Activated T-helper 9 cell treated with anti-CD3 and anti-CD28 coated beads, Interleukin-2, amount 50 U/mL, for 16 hours (primary cell): ENCODE data around the gene LAMB4.

ENCODE experiments used
- DNase-seq: peaks from one replicate; pipeline ENCODE4 v3.0.0-alpha.2; 2020; ENCODE audit warnings: low read depth

Gene LAMB4

GRCh38 chr7:108109221-108109908, 20.8 kb downstream of the LAMB4 start:
- DNase-seq: no peak

GRCh38 chr7:108108131-108108530, 22.0 kb downstream of the LAMB4 start:
- DNase-seq: no peak

- DNase-seq: no peak
Measured at GRCh38 chr7:108104324-108104723, 25.8 kb downstream of the LAMB4 start.

DNA sequence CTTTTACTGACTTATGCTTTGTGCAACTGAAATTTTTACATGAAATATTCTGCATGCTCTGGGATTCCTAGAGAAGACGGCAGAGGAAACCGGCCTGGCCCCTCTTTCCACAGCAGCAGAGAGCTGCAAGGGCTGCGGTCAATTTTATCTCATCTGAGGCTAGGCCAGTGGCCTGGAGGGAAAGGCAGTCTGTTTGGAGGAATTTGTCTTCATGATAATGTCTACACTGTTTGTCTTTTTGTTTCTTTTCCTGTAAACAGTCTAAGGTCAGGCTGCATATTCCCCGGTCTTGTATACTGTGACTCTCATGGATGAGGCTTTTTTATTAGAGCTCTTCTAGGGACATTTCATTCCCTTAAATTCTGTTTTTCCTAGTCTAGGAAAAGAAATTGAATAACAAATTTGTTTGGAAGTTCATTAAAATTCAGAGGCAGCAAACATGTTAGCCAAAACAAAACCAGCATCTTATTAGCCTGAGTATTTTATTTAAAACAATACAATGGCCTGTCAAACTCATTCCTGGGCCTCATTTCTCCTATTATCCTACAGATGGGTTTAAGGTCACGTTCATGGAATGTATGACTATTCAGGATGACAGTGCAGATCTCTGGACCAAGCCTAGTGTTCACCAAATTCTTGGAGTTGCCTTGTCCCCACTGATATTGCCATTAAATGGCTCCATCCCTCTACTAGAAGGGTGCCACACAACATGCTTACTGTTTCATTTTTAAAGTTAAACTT, 26.4 kb downstream of the LAMB4 start:
- DNase-seq: no peak

GRCh38 chr7:108102671-108103312, 27.4 kb downstream of the LAMB4 start:
- DNase-seq: no peak

GRCh38 chr7:108101759-108102158, 28.4 kb downstream of the LAMB4 start:
- no peak for DNase-seq

DNA sequence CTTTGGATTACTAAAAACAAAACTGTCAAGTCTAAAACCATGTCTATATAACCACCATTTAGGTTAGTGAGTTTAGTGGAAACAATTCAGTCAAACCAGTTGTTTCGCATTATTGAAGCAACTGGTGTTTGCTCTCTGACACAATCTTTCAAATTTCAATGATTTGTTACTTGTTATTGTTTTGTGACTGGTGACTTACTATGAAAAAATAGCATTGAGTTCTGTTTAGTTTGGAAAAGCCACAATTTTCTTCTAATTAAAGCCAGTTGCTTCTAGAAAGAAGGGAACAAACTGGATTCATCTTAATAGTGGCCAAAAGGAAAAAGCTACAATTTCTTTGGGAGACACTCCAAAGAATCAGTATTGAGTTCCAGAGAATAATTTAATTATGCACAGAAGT, 30.4 kb downstream of the LAMB4 start:
- DNase-seq: no peak

DNA sequence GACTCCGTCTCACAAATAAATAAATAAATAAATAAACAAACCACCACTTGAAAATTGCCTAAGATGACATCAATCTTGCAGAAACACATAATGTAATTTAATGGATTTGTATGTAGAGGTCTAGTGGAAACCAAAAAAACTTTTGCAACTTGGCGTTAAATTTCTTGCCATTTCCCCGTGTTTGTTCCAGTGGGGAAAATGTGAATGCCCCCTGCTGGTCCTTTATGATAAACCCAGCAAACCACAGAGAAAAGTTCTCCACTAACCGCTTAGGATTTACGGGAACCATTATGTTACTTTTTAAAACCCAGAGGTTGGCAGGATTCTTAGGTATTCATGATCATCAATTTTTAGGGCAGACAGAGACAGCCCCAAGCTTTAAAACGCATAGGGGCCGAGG, 32.5 kb downstream of the LAMB4 start:
- DNase-seq: no peak

GRCh38 chr7:108096996-108097395, 33.2 kb downstream of the LAMB4 start:
- no peak for DNase-seq

GRCh38 chr7:108094933-108095710, 35.0 kb downstream of the LAMB4 start:
- DNase-seq: no peak

DNA sequence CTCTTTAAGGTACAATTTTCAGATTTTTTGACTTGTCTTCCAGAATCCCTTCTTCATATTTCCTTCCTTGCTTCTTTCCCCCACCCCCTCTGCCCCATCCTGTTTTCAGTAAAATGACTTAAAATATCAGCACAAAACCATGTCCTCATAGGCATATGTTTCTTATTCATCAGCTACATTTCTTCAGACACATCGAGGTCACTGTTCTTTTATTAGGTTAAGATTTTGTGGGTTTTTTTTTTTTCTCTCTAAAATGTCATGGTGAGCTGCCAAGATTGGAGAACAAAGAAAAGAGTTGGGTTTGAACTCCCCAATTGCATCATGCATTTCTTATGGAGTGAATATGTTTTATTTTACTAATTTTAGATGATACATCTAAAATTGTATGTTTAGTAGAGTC, 35.8 kb downstream of the LAMB4 start:
- DNase-seq: no peak

DNA sequence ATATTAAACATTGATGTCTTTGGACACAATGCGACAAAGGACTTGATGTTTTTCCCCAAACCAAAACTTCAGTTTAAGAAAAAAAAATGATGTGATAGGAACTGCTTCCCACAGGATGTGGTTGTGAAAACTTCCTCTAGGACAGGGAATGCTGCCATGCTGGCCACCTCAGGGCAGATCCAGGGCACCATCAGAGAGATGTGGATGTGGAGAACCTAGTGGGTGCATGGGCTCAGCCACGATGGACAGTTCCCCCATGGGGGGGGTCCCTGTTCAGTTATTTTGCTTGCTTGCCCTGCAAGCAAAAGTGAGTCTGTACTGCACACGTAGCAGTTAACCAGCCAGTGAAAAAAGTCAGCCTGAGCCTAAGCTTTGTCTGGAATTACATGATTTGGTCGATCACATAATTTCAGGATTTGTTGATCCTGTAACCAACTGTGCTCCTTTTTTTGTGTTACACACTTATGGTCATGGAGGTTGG, 36.3 kb downstream of the LAMB4 start:
- DNase-seq: no peak

DNA sequence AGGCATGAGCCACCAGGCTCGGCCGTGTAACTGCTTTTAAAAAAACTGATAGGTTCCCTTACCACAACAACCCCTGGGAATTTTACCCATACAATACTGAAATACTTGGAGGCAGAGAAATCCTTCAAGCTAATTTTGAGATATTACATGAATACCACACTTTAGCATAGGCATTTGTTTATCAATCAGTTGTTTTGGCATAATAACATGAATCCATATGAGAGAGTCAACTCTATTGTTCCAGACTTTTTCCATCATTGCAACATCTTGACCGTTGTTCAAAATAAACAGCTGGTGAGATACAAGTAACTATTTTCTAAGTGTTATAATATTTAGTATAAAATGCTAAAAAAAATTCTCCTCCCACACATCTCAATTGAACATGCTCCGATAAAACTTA, 36.8 kb downstream of the LAMB4 start:
- no peak for DNase-seq

DNA sequence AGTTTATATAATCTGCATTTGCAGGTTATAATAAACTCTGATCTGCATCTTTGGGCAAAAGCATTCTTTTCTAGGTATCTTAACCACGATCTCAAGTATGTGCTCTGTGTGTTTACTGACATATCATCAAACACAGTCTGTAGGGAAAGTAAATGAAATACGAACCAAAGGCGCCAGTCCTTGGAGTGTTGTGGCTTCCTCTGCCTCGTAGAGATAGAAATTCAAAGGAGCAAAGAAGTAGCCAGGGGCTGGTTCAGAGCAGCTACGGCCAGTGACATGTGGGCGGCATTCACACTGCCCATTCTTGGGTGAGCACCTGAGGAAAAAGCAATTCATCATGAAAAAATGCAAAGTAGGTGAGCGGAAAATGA, 38.7 kb downstream of the LAMB4 start:
- DNase-seq: no peak

GRCh38 chr7:108090791-108091460, 39.2 kb downstream of the LAMB4 start:
- DNase-seq: no peak

- DNase-seq: no peak
Measured at GRCh38 chr7:108089381-108089780, 40.8 kb downstream of the LAMB4 start.

- DNase-seq: no peak
Measured at GRCh38 chr7:108088729-108089128, 41.4 kb downstream of the LAMB4 start.

- no peak for DNase-seq
Measured at GRCh38 chr7:108087778-108088177, 42.4 kb downstream of the LAMB4 start.

DNA sequence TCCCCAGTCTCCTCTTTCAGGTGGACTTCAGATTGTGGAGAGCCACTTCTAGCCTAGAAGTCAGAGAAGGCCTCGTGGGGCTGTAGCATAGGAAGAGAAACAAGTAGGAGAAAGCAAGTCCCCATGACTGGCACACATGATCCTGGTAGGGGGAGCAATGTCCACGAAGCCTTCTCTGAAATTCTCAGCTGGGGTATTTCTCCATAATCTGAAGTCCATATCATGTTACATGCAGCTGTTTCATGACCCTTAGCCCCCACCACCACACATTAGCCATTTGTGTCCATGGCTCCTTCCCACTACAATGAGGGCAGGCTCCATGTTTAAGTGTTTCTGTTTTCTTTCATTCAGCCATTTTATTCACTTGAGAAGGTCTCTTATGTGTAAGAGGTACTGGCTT, 43.2 kb downstream of the LAMB4 start:
- no peak for DNase-seq

GRCh38 chr7:108086546-108086945, 43.6 kb downstream of the LAMB4 start:
- no peak for DNase-seq

GRCh38 chr7:108083980-108084379, 46.2 kb downstream of the LAMB4 start:
- DNase-seq: no peak
